ENCODE measurements around the gene ATP13A2. TPM values are rescaled to one million over a fixed set of nuclear protein-coding genes. Genes with fewer than 3 reads are reported as not detected.

Gene ATP13A2
- total RNA-seq, 1 donor from 2014 or later = 97.8 TPM

DNA sequence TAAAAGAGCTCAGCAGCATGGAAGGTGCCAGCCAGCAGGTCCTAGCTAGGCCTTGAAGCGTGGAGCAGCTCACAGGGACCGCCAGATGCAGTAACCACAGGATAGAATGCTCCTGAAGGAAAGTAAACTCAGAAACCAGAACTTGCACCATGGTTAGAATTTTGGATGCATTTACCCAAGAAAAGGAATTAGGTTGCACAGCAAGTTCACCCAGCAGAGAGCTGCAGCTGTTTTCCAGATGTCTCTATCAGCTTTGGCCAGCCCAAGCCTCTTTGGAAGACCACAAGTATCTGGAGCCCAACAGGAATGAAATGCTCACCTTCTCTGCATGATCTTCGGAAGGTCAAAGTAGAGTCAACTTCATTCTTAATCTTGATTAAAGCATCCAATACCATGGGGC, 21.0 kb upstream of the ATP13A2 start:
- no peak for DNase-seq (ENCODE audit: extremely low read depth, low read depth, low spot score)

DNA sequence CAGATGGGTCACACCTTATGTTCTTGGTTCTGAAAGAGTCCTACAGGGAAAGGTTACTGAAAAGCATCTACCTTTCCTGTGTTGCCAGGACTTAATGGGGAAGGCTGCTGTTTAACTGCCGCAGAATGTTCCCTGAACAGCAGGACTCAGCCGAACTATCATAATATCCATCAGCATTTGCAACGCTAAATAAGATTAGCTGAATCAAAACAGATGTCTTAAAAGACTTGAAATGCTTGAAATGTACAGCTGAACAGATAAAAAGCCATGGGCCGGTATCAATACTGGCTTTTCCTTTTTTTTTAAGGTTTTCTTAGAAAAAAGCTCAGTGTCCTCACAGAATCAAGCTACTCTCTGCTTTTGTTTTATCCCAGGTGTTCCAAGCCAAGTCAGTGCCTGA, 19.7 kb upstream of the ATP13A2 start:
- DNase-seq (ENCODE audit: extremely low read depth, low read depth, low spot score) = no peak

DNA sequence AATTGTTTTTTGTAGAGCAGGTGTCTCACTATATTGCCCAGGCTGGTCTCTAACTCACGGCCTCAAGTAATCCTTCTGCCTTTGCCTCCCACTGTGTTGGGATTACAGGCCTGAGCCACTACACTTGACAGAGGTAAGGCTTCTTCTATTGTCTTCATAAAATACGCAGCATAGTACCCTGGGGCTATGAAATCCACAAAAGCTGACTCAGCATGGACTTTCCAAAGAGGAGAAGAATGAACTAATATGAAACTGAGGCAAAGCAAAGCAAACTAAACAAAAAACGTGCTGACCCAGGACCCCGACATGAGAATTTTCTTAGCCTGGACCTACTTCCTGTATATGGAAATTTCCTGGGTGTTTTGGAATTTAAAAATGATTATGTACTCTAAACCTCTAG, 18.5 kb upstream of the ATP13A2 start:
- no peak for DNase-seq (ENCODE audit: extremely low read depth, low read depth, low spot score)

DNA sequence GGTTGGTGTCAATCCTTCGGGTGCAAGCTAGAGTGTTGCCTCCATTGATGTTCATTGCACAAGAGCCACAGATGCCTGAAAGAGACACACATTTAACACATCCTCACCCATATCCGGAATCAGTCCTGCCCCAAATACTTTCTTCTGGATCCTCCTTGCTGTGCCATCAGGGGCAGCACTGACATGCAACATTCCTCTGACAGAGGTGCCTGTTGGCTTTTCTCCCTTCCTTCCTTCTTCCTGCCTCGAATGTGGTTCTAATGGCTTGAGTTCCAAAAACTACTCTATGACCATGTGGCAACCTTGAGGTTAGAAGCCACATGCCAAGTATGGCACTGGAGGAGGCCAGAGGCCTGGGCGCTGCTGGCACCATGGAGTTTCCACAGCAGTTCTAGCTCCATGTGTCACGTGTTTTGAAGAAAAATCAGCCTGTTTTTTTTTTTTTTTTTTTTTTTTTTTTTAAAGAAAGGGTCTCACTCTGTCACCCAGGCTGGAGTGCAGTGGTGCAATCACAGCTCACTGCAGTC, 17.0 kb upstream of the ATP13A2 start:
- DNase-seq (ENCODE audit: extremely low read depth, low read depth, low spot score) = no peak

DNA sequence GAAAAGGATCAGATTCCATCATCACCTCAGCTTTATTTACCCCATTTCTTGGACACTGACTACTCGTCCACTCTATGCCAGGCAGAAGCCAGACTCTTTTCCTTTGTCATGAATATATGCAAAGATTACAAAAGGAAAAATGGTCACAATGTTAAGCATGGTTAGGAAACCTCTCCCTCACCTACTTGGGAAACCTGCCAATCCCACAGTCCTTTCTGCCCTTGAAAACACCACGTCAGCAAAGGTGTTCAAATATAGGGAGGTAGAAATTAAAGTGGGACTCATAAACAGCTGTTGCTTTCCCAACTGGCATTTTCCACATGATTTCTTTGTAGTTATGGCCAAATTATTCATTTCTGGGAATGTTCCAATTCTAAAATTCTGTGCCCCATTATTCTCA, 16.2 kb upstream of the ATP13A2 start:
- DNase-seq (ENCODE audit: extremely low read depth, low read depth, low spot score) = no peak

DNA sequence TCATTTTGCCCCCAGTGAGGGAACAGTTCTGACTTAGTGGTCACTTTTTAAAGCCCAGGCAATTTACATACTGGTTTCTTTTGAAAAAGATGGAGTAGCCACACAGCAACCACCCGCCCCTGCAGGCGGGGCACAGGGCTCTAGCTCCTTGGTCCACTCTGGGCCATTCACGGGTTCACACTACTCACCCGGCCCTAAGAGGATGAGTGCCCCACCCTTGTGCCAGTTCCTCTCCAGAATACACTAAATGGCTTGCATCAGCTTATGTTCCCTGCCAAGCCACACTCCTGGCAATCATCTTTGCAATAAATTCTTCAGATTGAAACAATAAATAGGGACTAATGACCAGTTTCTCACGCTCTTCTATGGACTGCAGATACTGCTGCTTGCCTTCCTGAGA, 15.7 kb upstream of the ATP13A2 start:
- no peak for DNase-seq (ENCODE audit: extremely low read depth, low read depth, low spot score)

DNA sequence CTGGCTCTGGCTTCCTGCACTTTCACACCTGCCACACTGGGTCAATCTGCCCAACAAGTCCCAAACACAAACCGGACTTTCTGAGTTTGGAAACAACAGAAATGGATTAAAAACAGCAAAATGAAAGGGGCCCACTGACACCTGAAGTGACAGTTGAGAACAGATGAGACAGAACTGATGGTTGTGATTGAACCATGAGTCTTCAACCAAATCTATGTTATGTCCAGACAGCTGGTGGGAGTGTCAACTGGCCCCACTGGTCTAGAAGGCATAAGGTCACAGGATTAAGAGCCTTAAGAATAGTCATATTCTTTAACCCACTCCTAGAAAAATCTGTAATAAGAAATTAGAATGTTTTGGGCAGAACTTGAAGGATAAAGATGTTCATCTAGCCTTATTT, 13.0 kb upstream of the ATP13A2 start:
- DNase-seq (ENCODE audit: extremely low read depth, low read depth, low spot score) = no peak

DNA sequence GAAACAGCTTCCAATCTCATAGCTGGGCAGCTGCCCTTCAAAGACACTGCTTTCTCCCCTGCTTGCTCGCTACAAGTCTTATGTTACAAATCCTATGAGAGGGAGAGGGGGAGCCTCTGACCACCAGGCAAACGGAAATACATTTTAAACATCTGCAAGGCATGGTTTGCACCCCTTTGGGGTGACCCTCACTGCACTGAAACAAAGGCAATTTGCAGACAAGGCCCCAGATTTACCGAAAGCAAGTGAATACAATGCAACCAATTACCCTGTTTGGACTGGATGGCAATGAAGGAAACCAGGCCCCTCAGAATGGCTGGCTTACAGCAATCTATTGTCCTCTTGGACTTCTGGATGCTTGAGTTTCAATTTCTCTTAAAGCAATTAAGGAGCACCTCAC, 11.8 kb upstream of the ATP13A2 start:
- DNase-seq (ENCODE audit: extremely low read depth, low read depth, low spot score) = no peak

DNA sequence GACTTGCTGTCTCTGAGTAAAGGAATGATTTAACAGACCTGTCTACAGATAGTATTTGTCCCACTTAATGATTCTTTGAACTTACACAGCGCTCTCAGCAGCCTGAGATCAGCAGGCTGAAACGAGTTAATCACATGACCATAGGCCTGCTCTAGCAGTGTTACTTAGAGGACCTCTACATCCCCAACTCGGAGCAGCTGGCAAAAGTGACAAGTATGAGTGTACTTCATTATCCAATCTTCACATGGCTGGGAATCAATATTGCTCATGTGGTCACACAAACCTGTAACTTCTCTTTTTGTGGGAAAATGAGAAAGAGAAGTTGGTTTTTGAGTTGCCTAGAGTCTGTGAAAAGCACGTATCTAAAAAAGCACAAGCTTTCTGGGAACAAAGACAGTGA, 11.4 kb upstream of the ATP13A2 start:
- DNase-seq (ENCODE audit: extremely low read depth, low read depth, low spot score) = no peak

DNA sequence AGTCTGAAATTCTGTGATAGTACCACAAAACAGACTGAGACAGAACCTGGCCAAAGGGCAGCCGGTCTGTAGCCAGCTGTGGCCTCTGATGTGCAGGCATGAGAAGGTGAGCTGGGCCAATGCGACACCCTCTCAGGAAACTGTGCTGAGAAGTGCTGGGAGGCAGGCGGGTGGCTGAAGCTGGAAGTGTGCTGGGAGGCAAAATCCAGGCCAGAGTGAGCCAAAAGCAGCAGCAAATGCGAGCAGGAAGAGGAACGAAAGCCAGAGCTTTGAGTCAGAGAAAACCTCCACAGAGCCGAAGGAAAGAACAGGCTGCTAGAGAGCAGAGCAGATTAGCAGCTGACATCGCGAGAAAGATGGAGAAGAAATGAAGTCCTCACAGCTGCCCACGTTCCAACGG, 10.2 kb upstream of the ATP13A2 start:
- no peak for DNase-seq (ENCODE audit: extremely low read depth, low read depth, low spot score)

DNA sequence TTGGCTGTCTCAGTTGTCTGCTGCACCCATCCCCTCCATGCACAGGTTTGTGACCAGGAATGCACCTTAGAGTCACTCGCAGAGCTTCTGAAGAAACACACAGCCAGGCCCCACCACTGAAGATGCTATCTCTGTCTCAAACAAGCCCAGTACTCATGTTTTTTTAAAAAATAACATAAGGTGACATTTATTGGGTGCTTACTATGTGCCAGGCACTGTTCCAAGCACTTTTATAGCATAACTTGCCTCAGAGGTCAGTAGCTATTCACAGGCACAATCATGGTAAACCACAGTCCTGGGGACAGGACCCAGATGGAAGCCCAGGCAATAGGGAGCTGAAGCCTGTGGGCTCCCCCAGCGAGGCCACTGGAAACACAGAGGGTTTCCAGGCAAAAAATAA, 8.8 kb upstream of the ATP13A2 start:
- no peak for DNase-seq (ENCODE audit: extremely low read depth, low read depth, low spot score)

DNA sequence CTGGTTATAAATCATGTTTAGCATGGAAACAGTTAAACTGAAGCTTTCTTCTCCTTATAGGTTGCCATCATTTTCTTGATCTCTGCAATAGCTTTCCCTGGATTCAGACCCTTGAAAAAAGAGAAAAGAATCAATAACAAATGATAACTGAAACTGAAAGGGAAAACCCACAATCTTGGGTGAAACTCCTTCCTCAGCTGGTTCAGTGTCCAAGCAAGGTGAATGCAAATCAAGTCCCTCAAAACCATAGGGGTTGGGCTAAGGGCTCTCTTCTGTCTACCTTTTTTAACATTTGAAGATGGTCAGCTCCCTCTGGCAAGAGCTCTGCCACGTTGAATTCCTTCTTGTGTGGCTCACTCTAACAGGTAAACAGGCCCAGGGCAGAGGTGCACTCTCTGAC, 7.1 kb upstream of the ATP13A2 start:
- no peak for DNase-seq (ENCODE audit: extremely low read depth, low read depth, low spot score)

DNA sequence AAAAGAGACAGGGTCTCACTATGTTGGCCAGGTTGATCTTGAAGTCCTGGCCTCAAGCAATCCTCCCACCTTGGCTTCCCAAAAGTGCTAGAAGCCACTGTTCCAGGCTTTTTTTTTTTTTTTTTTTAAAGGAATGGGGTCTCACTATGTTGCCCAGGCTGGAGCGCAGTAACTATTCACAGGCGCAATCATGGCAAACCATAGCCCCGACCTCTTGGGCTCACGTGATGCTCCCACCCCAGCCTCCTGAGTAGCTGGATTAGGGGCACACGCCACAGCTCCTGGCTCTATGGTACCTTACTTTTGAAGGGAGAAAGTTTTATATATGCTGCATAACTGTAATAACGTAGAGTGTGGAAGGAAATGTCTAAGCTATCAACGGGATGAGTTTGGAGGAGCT, 5.7 kb upstream of the ATP13A2 start:
- DNase-seq (ENCODE audit: extremely low read depth, low read depth, low spot score) = no peak

DNA sequence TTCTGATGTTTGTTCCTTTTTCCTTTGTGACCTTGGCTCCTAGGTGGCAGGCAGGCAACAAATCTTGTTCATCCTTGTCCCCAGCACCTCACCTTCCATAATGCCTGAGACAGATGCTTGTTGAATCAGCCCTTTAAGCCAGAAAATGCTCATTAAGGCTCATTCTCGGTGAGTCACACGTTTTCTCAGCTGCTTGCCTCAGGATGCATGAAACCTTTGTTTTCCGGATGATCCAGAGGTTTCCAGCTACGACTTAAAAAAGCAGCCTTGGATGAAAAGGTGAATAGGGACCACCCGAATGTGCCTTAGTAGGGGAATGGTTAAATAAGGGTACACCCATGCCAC, 4.6 kb upstream of the ATP13A2 start:
- DNase-seq (ENCODE audit: extremely low read depth, low read depth, low spot score) = peak; percentile 36

DNA sequence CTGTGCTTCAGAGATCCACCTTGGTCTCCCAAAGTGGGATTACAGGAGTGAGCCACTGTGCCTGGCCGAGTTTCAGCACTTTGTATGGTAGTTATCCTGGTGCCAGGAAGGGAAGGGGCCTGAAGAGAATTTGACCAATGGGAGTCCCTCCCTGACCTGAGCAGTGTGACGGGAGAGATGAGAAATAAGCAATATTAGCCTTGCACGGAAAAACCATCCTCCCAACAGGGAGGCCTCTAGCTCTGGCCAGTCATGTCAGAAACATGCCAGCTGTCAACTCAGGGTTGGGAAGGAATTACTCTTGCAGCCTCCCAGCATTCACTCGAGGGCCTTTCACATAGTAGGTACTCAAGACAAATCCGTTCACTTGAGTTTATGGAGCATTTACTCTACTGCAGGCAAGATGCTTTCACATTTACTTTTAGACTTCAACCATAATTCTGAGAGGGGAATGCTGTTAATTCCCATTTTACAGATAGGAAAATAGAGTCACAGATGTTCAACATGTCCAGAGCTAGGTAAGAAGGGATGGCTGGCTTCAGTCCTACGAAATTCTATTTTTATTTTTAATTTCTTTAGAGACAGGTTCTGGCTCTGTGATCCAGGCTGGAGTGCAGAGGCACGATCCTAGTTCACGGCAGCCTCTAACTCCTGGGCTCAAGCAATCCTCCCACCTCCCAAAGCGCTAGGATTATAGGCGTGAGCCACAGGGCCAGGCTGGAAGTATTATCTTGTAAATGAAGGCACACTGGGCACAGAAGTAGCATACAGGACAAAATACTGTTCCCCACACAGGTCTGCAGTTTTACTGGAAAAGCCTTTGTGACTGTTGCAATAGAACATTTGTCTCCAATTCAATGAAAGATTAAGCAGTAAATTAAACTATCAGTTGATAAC, 3.2 kb upstream of the ATP13A2 start:
- DNase-seq (ENCODE audit: extremely low read depth, low read depth, low spot score) = no peak

DNA sequence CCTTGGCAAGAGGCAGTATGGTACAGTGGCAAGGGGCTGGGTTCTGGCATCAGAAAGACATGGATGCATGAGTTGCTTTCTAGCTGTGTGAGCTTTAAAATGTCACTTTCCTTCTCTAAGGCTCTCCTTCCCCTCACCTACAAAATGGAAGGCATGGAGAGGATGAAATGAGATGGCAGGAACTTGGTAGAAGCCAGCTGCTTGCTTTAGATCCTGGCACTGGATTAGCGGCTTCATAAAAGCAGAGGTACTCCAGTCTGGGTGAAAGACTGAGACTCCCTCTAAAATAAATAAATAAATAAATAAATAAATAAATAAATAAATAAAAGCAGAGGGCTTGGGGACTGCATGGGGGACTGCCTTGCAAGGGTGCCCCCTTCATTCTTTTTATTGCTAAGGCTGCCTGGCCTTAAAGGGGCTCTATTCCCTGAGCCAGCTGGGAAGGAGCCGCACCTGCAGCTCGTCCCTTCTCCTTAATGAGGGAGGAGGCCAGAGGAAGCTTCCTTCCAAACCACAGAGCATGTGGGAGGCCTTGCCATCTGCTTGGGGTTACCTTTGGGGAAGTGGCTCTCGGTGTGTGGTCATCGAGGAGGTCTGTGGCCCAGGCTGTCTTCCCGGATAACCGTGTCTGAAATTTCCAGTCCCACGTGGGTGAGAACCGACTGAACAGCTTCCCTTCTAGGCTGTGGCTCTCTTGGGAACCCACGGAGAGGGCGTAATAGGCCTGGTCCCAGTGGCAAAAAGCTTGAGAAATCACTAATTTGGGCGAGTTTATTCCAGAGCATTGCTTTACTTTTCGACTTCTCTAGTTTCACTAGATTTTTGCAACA, 2.0 kb upstream of the ATP13A2 start:
- no peak for DNase-seq (ENCODE audit: extremely low read depth, low read depth, low spot score)

DNA sequence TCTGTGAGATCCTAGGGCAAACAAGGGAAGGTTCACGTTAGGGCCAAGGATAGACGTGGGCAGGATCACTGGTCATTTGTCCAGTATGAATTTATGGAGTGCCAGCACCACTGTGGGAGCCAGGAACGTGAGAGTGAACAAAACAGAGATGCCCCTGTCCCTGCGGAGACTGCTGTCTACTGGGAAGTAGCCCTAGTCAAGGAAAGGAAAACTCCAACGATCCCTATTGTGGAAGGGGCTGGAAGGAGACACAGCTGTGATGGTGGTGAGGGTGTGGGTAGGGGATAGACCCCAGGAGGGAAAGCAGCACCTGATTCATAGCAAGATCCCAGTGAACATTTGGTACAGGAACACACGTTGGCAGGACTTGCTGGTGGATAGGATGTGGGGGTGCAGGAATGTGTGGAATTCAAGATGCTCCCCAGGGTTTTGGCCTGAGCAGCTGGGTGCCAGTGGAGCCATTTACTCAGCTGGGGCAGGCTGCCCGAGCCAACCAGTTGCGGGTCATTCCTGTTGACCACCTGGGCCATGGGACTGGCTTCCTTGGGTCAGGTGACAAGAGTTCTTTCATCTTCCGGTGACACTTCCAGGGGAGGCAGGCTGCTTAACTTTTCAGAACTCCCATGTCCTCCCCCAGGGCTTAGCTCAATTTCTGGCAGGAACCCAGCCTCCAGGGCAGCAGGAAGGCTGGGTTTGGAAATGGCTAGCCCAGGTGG, 1.2 kb upstream of the ATP13A2 start:
- DNase-seq (ENCODE audit: extremely low read depth, low read depth, low spot score) = no peak

DNA sequence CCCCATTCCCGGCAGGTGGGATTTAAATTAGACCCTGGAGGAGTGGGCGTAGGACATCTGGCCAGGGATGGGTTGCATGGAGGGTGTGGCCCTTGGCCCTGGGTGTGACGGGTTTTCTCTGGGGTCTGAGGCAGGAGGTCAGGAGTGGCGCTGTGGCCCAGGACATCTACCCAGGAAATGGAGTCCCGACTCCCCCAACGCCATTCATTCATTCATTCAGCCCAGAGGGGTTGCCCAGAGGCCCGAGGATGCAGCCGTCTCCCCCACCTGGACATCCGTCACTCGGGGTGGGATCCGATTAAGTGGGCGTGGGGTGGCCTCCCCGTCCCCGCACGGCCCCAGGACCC, 663 bp downstream of the ATP13A2 start:
- DNase-seq (ENCODE audit: extremely low read depth, low read depth, low spot score) = no peak

DNA sequence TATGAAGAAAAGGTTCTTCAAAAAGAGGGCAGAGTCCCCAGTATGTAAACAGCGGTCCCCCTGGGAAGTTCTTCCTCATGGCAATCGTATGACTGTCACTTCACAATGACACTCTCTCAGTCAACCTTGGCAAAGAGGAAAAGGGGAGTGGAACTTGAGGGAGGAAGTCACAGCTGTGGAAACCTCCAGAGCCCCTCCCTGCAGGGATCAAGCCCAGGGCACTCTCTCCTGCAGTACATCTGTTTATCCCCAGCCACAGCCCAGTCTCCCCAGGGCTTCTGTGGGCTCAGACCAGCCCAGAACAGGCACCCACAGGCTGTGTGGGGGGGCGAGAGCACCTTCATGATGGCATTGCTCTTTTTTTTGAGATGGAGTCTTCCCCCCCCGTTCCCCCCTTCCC, 2.0 kb downstream of the ATP13A2 start:
- DNase-seq (ENCODE audit: extremely low read depth, low read depth, low spot score) = no peak

DNA sequence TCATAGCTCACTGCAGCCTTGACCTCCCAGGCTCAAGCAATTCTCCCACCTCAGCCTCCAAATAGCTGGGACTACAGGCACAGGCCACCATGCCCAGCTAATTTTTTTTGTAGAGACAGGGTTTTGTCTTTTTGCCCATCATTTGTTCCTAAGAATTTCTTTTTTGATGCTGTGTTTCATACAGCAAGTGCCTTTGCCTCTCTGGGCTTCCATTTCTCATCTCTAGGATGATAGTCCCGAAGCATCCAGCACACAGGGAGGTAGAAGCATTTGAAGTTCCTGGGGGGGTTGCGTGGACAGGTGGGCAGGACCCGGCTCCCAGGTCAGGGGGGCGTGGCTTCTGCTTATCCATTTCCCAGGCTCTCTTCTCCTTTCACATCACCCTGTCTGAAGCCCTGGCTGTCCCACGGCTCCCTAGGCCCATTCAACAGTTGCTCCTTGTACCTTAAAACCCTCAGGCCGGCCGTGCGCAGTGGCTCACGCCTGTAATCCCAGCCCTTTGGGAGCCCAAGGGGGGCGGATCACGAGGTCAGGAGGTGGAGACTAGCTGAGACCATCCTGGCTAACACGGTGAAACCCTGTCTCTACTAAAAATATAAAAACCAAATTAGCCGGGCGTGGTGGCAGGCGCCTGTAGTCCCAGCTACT, 3.4 kb downstream of the ATP13A2 start:
- no peak for DNase-seq (ENCODE audit: extremely low read depth, low read depth, low spot score)

DNA sequence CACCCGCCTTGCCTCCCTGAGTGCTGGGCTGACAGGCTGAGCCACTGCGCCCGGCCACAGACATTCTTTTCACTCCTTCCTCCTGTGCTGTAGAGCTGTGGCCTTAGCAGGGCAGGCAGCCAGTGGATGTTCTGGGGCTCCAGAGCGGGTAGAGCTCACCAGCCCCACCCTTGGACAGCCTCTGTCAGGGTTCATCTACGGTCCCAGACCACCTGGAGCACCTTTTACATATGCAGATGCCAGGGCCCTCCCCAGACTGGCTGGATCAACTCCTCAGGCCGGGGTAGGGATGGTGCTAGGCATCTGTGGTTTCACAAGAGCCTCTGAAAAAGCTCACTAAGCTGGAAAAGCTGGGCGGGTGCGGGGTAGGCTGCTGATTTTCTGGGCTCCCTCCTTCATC, 4.6 kb downstream of the ATP13A2 start:
- no peak for DNase-seq (ENCODE audit: extremely low read depth, low read depth, low spot score)
